K562 (cell line): ENCODE results near the gene DOLK. TPM values are rescaled to one million over a fixed set of nuclear protein-coding genes. Genes with fewer than 3 reads are reported as not detected.

Experiments used
- ATAC-seq: fragments of 200-7000 bp; cut with Tn5 transposase; 3 replicates; pipeline ENCODE4 v1.9.1; 2020; ENCODE audit warnings: moderate library complexity
- BruUV-seq: library from RNA; stranded (reverse); fragments of 400-500 nt; replicated peaks from 2 replicates; lab custom pipeline; 2021; lab: Mats Ljungman, UMichigan
- CTCF ChIA-PET: fragments of 300-600 bp; formaldehyde crosslinking; extraction: SDS; loops from one replicate; lab custom pipeline; 2021; ENCODE audit warnings: low intra/inter-chr PET ratio; lab: Yijun Ruan, JAX
- POLR2A ChIA-PET: fragments of 300-600, 350-650 bp; sonication (Branson Sonifier 250); formaldehyde crosslinking; extraction: SDS; loops from one replicate; lab custom pipeline; 2021; ENCODE audit warnings: antibody characterized with exemption, inconsistent platforms; lab: Yijun Ruan, JAX
- DNase-seq, 4 experiments: peaks; one replicate each; pipeline versions ENCODE4 v3.0.0 to v3.0.0-alpha.2; 2011 to 2018; ENCODE audit warnings: low spot score in 3 of 4, mixed read lengths in 3 of 4; ENCODE audit errors: extremely low read depth in 1 of 4
- FAIRE-seq: peaks from 2 replicates; lab custom pipeline; 2011; peaks lifted over from hg19 to GRCh38; lab: Jason Lieb, UNC
- H2AFZ ChIP-seq: 2 replicates; pipeline ENCODE4 v1.6.0; 2011; ENCODE audit warnings: low read depth, low read length, control low read depth, inconsistent platforms
- H3K27ac ChIP-seq: fragments of 200-600 bp; 3 replicates; pipeline ENCODE4 v1.8.0; 2011; ENCODE audit warnings: low read depth, mild to moderate bottlenecking, control low read depth, inconsistent platforms, low read length, moderate library complexity, mixed read lengths; ENCODE audit errors: extremely low read depth
- H3K27me3 ChIP-seq, 2 experiments: fragments of 300-600 bp in 1 of 2; 2 replicates in 1 of 2; 3 replicates in 1 of 2; pipeline versions ENCODE4 v1.6.0 to v1.8.0; 2011; ENCODE audit warnings: inconsistent platforms in 2 of 2, low read length in 2 of 2, mild to moderate bottlenecking in 1 of 2, mixed read lengths in 1 of 2, moderate library complexity in 1 of 2; ENCODE audit not compliant: control insufficient read depth in 2 of 2, insufficient read depth in 2 of 2
- H3K36me3 ChIP-seq: fragments of 300-600 bp; 3 replicates; pipeline ENCODE4 v1.8.0; 2011; ENCODE audit warnings: mild to moderate bottlenecking, low read length, inconsistent platforms; ENCODE audit not compliant: control insufficient read depth, insufficient read depth
- H3K4me1 ChIP-seq, 2 experiments: fragments of 200-600 bp in 1 of 2; replicated peaks in 1 of 2; 2 replicates in 1 of 2; 3 replicates in 1 of 2; pipeline versions ENCODE4 v1.5.1 to v1.8.0; 2011; ENCODE audit warnings: inconsistent platforms in 2 of 2, low read length in 2 of 2, mild to moderate bottlenecking in 1 of 2, mixed read lengths in 1 of 2, moderate library complexity in 1 of 2; ENCODE audit not compliant: control insufficient read depth in 2 of 2, insufficient read depth in 2 of 2
- H3K4me2 ChIP-seq: 2 replicates; pipeline ENCODE4 v1.6.1; 2011; ENCODE audit warnings: low read length, control low read depth, inconsistent platforms, mixed read lengths; ENCODE audit not compliant: insufficient read depth
- H3K4me3 ChIP-seq: fragments of 200-600 bp; sonication (generic), shearing (Covaris generic); 2 replicates; pipeline ENCODE4 v1.5.1; 2016; ENCODE audit warnings: control low read depth, inconsistent platforms
- H3K79me2 ChIP-seq: fragments of 200-600 bp; 3 replicates; pipeline ENCODE4 v1.8.0; 2011; ENCODE audit warnings: low read length, inconsistent platforms; ENCODE audit not compliant: control insufficient read depth, insufficient read depth
- H3K9ac ChIP-seq, 2 experiments: 2 replicates each; pipeline versions ENCODE4 v1.6.0 to v1.6.1; 2011; ENCODE audit warnings: low read depth in 2 of 2, low read length in 2 of 2, control low read depth in 1 of 2, inconsistent platforms in 1 of 2, mild to moderate bottlenecking in 1 of 2, mixed read lengths in 1 of 2; ENCODE audit not compliant: insufficient read depth in 1 of 2
- H3K9me1 ChIP-seq: one replicate; pipeline ENCODE4 v1.6.0; 2011; ENCODE audit warnings: inconsistent platforms, mild to moderate bottlenecking, low read length, moderate library complexity; ENCODE audit not compliant: control insufficient read depth, insufficient read depth
- H3K9me3 ChIP-seq: replicated peaks from 2 replicates; pipeline ENCODE4 v1.5.1; 2011; ENCODE audit warnings: low read depth, low read length, inconsistent platforms; ENCODE audit not compliant: control insufficient read depth, insufficient read depth
- H4K20me1 ChIP-seq: replicated peaks from 2 replicates; pipeline ENCODE4 v1.6.1; 2011; ENCODE audit warnings: low read length, inconsistent platforms, mixed read lengths; ENCODE audit not compliant: control insufficient read depth, insufficient read depth
- ATF7 ChIP-seq: fragments of 450-650 bp; IDR thresholded peaks from 2 replicates; pipeline ENCODE4 v1.7.1; 2014; ENCODE audit warnings: mild to moderate bottlenecking, moderate library complexity
- BRD9 ChIP-seq: fragments of 450-650 bp; IDR thresholded peaks from 2 replicates; pipeline ENCODE4 v1.6.1; 2018; ENCODE audit warnings: low read depth; ENCODE audit not compliant: partially characterized antibody
- STAT5B ChIP-seq: fragments of 250-450 bp; sonication (Bioruptor Pico); IDR thresholded peaks from 2 replicates; pipeline ENCODE4 v1.8.0; 2021; ENCODE audit warnings: mild to moderate bottlenecking, inconsistent platforms
- ZNF277 ChIP-seq: fragments of 250-450 bp; sonication (Bioruptor Pico); IDR thresholded peaks from 2 replicates; pipeline ENCODE4 v1.8.0; 2022; ENCODE audit warnings: inconsistent platforms, mild to moderate bottlenecking, moderate library complexity, borderline replicate concordance
- ZNF507 ChIP-seq: conservative IDR thresholded peaks from 2 replicates; pipeline ENCODE4 v1.6.1; 2017; ENCODE audit warnings: missing genetic modification characterization, missing compliant biosample characterization
- WGBS: fragments of 100-300 bp; shearing (Covaris generic); methylation state at CpG from one replicate; pipeline ENCODE4 v1.1.6; 2016; ENCODE audit warnings: low coverage, mixed read lengths; ENCODE audit not compliant: insufficient coverage; ENCODE audit errors: missing lambda C conversion rate; 5-methylcytosine and 5-hydroxymethylcytosine counted together
- in situ Hi-C: fragments of 300-500 bp; cut with MboI; formaldehyde crosslinking; loops from 4 replicates; pipeline ENCODE4 v1.15.0; 2018; ENCODE audit warnings: inconsistent platforms, mixed read lengths
- intact Hi-C: fragments of 100-400 bp; cut with micrococcal nuclease; formaldehyde crosslinking; loops from 2 replicates; pipeline ENCODE4 v1.14.2; 2022
- polyA plus RNA-seq, 8 experiments: library from polyadenylated mRNA; depleted of rRNA in 4 of 8; stranded (reverse) in 5 of 8; unstranded in 3 of 8; fragments of >200 nt; fragmentation: Nextera tagmentation in 2 of 8; fragmentation: Illumina TruSeq in 1 of 8; extraction: Ambion mirVana in 2 of 8; extraction: Trizol in 1 of 8; gene quantifications; 2 replicates each; pipeline versions ENCODE4 v1.2.1 to v1.2.3, GENCODE V29; 2011 to 2014; ENCODE audit warnings: inconsistent platforms in 1 of 8, missing spikeins in 1 of 8
- total RNA-seq, 7 experiments: library from RNA; depleted of rRNA in 6 of 7; stranded (reverse); fragments of >200 nt in 6 of 7; fragmentation: Illumina TruSeq in 2 of 7; extraction: Trizol in 2 of 7; gene quantifications; 2 replicates each; pipeline versions ENCODE4 v1.2.1 to v1.2.3, GENCODE V29; 2011 to 2021; ENCODE audit warnings: low replicate concordance in 1 of 7

DOLK gene
- total and polyA plus RNA-seq, 9 of the 15 experiments (the other 6 are each of a cell fraction or from before 2014, with no cell fraction given), result 2.6 to 14.2 (median 11.7) TPM

GRCh38 chr9:128919402-128920089 lies 27.9 kb downstream of the DOLK start:
- H3K27ac ChIP-seq, result no peak overlapping the region
- BruUV-seq, result no TSS peak
- H3K36me3 ChIP-seq, result peaks cover 28% of the 10 kb centered on the region; the same call in 2 of the 3 replicates
- H4K20me1 ChIP-seq, result no peaks in the 10 kb centered on the region
- H3K4me3 ChIP-seq, result no peak overlapping the region
- H3K9me3 ChIP-seq, result no peaks in the 10 kb centered on the region
- CTCF ChIA-PET, result no interaction called here
- FAIRE-seq (no peak), DNase-seq (no peak)
- no peak overlapping the region for H3K4me2 ChIP-seq
- H3K9ac ChIP-seq, result peak overlapping the region in 1 of 2 experiments; percentile 78; a peak in 2 of 4 replicates
- 73% methylated on average over 7 of the region's 14 CpGs for WGBS
- intact Hi-C loops, result no loop called here
- no peaks in the 10 kb centered on the region for H3K9me1 ChIP-seq
- peaks cover under 1 to 31% of the 10 kb centered on the region in 2 experiments; a peak in 4 of 5 replicates for H3K4me1 ChIP-seq
- H2AFZ ChIP-seq, result no peak overlapping the region
- no peaks in the 10 kb centered on the region for H3K79me2 ChIP-seq
- TF ChIP-seq ATF7 (no peak), BRD9 (no peak), ZNF507 (tag) (no peak), ZNF277 (CRISPR knock-in tag) (no peak), STAT5B (CRISPR knock-in tag) (no peak)
- TF ChIP-seq, all 486 proteins: peak for 0
- H3K27me3 ChIP-seq, result no peaks in the 10 kb centered on the region
- POLR2A ChIA-PET, result interaction anchor here (0.5 to 0.8 kb wide), 2 partner anchors 11 to 764 kb away, joined by 3 read pairs; no protein-coding TSS in a partner anchor
- ATAC-seq, result no peak
- in situ Hi-C loops, result no loop called here
